ENCODE data around the gene NDC80.

DNA sequence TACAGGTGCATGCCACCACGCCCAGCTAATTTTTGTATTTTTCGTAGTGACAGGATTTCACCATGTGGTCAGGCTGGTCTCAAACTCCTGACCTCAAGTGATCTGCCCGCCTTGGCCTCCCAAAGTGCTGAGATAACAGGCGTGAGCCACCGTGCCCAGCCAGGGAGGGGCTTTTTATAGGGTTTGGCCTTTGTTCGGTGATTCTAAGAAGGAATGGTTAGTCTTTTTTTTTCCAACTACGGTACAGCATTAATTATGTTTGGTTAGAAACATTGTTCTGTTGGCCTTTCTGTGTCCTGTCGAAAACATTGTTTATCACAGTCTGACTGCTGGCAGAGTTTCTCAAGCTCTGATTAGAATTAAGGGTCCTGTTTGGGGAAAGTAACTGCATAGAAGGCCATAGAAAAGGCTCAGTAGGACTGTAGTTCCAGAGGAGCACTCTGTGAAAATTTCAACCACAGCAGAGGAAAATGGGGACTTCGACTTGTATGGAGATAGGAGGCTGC is 64.8 kb downstream of the NDC80 start:
- TF ChIP-seq ELF2 (CRISPR knock-in tag; IDR thresholded peaks at IDR 0.05) = no peak
- TF ChIP-seq, protein P1, sequence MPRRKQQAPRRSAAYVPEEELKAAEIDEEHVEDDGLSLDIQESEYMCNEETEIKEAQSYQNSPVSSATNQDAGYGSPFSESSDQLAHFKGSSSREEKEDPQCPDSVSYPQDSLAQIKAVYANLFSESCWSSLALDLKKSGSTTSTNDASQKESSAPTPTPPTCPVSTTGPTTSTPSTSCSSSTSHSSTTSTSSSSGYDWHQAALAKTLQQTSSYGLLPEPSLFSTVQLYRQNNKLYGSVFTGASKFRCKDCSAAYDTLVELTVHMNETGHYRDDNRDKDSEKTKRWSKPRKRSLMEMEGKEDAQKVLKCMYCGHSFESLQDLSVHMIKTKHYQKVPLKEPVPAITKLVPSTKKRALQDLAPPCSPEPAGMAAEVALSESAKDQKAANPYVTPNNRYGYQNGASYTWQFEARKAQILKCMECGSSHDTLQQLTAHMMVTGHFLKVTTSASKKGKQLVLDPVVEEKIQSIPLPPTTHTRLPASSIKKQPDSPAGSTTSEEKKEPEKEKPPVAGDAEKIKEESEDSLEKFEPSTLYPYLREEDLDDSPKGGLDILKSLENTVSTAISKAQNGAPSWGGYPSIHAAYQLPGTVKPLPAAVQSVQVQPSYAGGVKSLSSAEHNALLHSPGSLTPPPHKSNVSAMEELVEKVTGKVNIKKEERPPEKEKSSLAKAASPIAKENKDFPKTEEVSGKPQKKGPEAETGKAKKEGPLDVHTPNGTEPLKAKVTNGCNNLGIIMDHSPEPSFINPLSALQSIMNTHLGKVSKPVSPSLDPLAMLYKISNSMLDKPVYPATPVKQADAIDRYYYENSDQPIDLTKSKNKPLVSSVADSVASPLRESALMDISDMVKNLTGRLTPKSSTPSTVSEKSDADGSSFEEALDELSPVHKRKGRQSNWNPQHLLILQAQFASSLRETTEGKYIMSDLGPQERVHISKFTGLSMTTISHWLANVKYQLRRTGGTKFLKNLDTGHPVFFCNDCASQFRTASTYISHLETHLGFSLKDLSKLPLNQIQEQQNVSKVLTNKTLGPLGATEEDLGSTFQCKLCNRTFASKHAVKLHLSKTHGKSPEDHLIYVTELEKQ (CRISPR knock-in tag; IDR thresholded peaks at IDR 0.05) = no peak
- TF ChIP-seq, protein P2, sequence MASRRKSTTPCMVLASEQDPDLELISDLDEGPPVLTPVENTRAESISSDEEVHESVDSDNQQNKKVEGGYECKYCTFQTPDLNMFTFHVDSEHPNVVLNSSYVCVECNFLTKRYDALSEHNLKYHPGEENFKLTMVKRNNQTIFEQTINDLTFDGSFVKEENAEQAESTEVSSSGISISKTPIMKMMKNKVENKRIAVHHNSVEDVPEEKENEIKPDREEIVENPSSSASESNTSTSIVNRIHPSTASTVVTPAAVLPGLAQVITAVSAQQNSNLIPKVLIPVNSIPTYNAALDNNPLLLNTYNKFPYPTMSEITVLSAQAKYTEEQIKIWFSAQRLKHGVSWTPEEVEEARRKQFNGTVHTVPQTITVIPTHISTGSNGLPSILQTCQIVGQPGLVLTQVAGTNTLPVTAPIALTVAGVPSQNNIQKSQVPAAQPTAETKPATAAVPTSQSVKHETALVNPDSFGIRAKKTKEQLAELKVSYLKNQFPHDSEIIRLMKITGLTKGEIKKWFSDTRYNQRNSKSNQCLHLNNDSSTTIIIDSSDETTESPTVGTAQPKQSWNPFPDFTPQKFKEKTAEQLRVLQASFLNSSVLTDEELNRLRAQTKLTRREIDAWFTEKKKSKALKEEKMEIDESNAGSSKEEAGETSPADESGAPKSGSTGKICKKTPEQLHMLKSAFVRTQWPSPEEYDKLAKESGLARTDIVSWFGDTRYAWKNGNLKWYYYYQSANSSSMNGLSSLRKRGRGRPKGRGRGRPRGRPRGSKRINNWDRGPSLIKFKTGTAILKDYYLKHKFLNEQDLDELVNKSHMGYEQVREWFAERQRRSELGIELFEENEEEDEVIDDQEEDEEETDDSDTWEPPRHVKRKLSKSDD (conservative IDR thresholded peaks at IDR 0.05; ENCODE audit: low read length) = no peak
- TF ChIP-seq NFIC (IDR thresholded peaks at IDR 0.05) = no peak
- no peak for TF ChIP-seq KLF6 (CRISPR knock-in tag; IDR thresholded peaks at IDR 0.05; ENCODE audit: borderline replicate concordance)
- no peak for TF ChIP-seq POLR2A (conservative IDR thresholded peaks at IDR 0.05)
- no peak for TF ChIP-seq ZNF274 (IDR thresholded peaks at IDR 0.05; ENCODE audit: borderline replicate concordance, low read depth, low read length)

Measured in K562 (cell line).